Measurements from ENCODE around the gene TSPAN9. TPM values are rescaled to one million over a fixed set of nuclear protein-coding genes. Genes with fewer than 3 reads are reported as not detected.

The TSPAN9 gene
- polyA plus RNA-seq, 1 donor (not counting 4 experiments of a cell fraction or from before 2014, with no cell fraction given): 27.5 TPM

DNA sequence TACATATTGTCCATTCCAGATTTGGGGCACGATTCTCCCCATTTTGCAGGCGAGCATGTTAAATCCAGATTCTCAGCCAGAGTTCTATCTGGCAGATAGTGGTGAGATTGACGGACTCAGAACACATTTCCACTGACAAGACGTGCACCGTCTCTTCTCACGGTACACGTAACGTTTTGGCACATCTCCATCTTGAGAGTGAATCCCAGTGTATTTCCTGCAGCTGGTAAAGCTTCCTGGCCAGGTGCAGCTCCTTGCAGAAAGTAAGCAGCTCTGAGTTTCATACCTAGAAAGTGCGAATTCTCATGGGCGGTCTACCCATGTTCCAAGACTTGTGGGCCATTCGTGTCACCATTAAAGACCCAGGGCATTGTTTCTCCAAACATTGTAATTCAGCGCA is 102.6 kb downstream of the TSPAN9 start:
- Histone ChIP-seq H3K27me3 (ENCODE audit: control insufficient read depth, extremely low read depth, insufficient read depth, low read length) (no peaks in the 10 kb centered on the region), H3K4me2 (ENCODE audit: control insufficient read depth, extremely low read depth, insufficient read depth, low read depth, low read length) (no peak overlapping the region), H3K36me3 (ENCODE audit: control insufficient read depth in 2 of 2, extremely low read depth in 1 of 2, insufficient read depth in 2 of 2, low read length in 2 of 2) (no peaks in the 10 kb centered on the region), H3K4me3 (ENCODE audit: control insufficient read depth in 2 of 3, extremely low read depth in 1 of 3, insufficient read depth in 2 of 3, low read depth in 1 of 3, low read length in 3 of 3) (no peak overlapping the region), H3K9me3 (ENCODE audit: control insufficient read depth, low read depth, low read length) (no peaks in the 10 kb centered on the region), H3K9ac (ENCODE audit: control insufficient read depth, extremely low read depth, insufficient read depth, low read length) (no peak overlapping the region), H2AFZ (ENCODE audit: control insufficient read depth, low read length) (no peak overlapping the region), H3K9me1 (ENCODE audit: control insufficient read depth, extremely low read depth, insufficient read depth, low read length) (no peaks in the 10 kb centered on the region), H3K4me1 (ENCODE audit: control insufficient read depth, extremely low read depth, insufficient read depth, low read length) (peaks cover 1% of the 10 kb centered on the region), H3K79me2 (ENCODE audit: control insufficient read depth, insufficient read depth, low read length) (peaks cover 3% of the 10 kb centered on the region), H4K20me1 (ENCODE audit: control insufficient read depth, extremely low read depth, insufficient read depth, low read length) (peaks cover 3% of the 10 kb centered on the region), H3K27ac (ENCODE audit: control insufficient read depth, insufficient read depth, low read length) (no peak overlapping the region)
- no peak for FAIRE-seq
- DNase-seq (ENCODE audit: low read depth, low spot score): no peak
- dilution Hi-C loops (cut with MboI; ENCODE audit: extremely low pct_ligation_motif_present, low sequenced_read_pairs): no loop called here
- no peak for TF ChIP-seq EZH2 (IDR thresholded peaks at IDR 0.05; ENCODE audit: low read length)
- TF ChIP-seq, protein P1, sequence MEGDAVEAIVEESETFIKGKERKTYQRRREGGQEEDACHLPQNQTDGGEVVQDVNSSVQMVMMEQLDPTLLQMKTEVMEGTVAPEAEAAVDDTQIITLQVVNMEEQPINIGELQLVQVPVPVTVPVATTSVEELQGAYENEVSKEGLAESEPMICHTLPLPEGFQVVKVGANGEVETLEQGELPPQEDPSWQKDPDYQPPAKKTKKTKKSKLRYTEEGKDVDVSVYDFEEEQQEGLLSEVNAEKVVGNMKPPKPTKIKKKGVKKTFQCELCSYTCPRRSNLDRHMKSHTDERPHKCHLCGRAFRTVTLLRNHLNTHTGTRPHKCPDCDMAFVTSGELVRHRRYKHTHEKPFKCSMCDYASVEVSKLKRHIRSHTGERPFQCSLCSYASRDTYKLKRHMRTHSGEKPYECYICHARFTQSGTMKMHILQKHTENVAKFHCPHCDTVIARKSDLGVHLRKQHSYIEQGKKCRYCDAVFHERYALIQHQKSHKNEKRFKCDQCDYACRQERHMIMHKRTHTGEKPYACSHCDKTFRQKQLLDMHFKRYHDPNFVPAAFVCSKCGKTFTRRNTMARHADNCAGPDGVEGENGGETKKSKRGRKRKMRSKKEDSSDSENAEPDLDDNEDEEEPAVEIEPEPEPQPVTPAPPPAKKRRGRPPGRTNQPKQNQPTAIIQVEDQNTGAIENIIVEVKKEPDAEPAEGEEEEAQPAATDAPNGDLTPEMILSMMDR (optimal IDR thresholded peaks at IDR 0.05 in 1 of 3, IDR thresholded peaks at IDR 0.05 in 1 of 3, conservative IDR thresholded peaks at IDR 0.05 in 1 of 3; ENCODE audit: extremely low read depth in 1 of 3, insufficient read depth in 2 of 3, low read length in 3 of 3): no peak

DNA sequence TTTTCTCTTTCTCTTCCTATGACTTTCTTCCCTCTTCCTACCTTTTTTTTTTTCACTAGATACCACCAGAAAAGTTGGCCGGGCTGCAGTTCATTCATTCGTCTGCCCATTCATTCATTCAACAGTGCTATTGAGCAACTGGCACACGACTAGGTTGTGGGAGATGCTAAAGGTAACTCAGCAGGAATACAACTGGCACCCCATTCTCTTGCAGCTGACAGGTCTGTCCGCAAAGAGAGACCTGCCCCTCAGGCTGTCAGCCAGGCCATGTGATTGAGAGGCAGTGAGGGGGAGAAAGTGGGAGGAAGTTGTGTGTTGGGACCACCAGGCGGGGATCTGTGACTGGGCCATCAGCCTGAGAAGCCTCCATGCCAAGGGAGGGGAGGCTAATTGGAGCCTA is 105.2 kb downstream of the TSPAN9 start:
- TF ChIP-seq, protein P1 (optimal IDR thresholded peaks at IDR 0.05 in 1 of 3, IDR thresholded peaks at IDR 0.05 in 1 of 3, conservative IDR thresholded peaks at IDR 0.05 in 1 of 3; ENCODE audit: extremely low read depth in 1 of 3, insufficient read depth in 2 of 3, low read length in 3 of 3): no peak
- TF ChIP-seq EZH2 (IDR thresholded peaks at IDR 0.05; ENCODE audit: low read length): no peak
- dilution Hi-C loops (cut with MboI; ENCODE audit: extremely low pct_ligation_motif_present, low sequenced_read_pairs): no loop called here
- Histone ChIP-seq H3K4me1 (ENCODE audit: control insufficient read depth, extremely low read depth, insufficient read depth, low read length) (peaks cover 7% of the 10 kb centered on the region), H3K9me3 (ENCODE audit: control insufficient read depth, low read depth, low read length) (no peaks in the 10 kb centered on the region), H3K9ac (ENCODE audit: control insufficient read depth, extremely low read depth, insufficient read depth, low read length) (no peak overlapping the region), H3K9me1 (ENCODE audit: control insufficient read depth, extremely low read depth, insufficient read depth, low read length) (no peaks in the 10 kb centered on the region), H3K36me3 (ENCODE audit: control insufficient read depth in 2 of 2, extremely low read depth in 1 of 2, insufficient read depth in 2 of 2, low read length in 2 of 2) (no peaks in the 10 kb centered on the region), H3K4me3 (ENCODE audit: control insufficient read depth in 2 of 3, extremely low read depth in 1 of 3, insufficient read depth in 2 of 3, low read depth in 1 of 3, low read length in 3 of 3) (no peak overlapping the region), H3K27ac (ENCODE audit: control insufficient read depth, insufficient read depth, low read length) (no peak overlapping the region), H2AFZ (ENCODE audit: control insufficient read depth, low read length) (no peak overlapping the region), H3K27me3 (ENCODE audit: control insufficient read depth, extremely low read depth, insufficient read depth, low read length) (no peaks in the 10 kb centered on the region), H3K79me2 (ENCODE audit: control insufficient read depth, insufficient read depth, low read length) (no peaks in the 10 kb centered on the region), H4K20me1 (ENCODE audit: control insufficient read depth, extremely low read depth, insufficient read depth, low read length) (peaks cover 6% of the 10 kb centered on the region), H3K4me2 (ENCODE audit: control insufficient read depth, extremely low read depth, insufficient read depth, low read depth, low read length) (no peak overlapping the region)
- DNase-seq (ENCODE audit: low read depth, low spot score): no peak
- no peak for FAIRE-seq
